H1 (cell line): ENCODE results near the gene CYGB. TPM values are rescaled to one million over a fixed set of nuclear protein-coding genes. Genes with fewer than 3 reads are reported as not detected.

Source experiments
- ATF2 ChIP-seq: IDR thresholded peaks from 2 replicates; pipeline ENCODE4 v1.6.1; 2012; ENCODE audit warnings: low read length, inconsistent platforms
- BCL11A ChIP-seq, 2 experiments: IDR thresholded peaks; one replicate each; pipeline ENCODE4 v1.6.1; 2011; ENCODE audit warnings: low read depth in 2 of 2, low read length in 2 of 2, mild to moderate bottlenecking in 2 of 2
- BRCA1 ChIP-seq: IDR thresholded peaks from 2 replicates; pipeline ENCODE4 v1.6.1; 2012; ENCODE audit warnings: low read depth, low read length, improper control_type of control experiment
- CEBPB ChIP-seq: IDR thresholded peaks from 2 replicates; pipeline ENCODE4 v1.6.1; 2012; ENCODE audit warnings: low read depth, low read length
- CHD1 ChIP-seq: IDR thresholded peaks from 2 replicates; pipeline ENCODE4 v1.6.1; 2012; ENCODE audit warnings: low read depth, low read length, improper control_type of control experiment
- KDM5A ChIP-seq: fragments of 200-600 bp; IDR thresholded peaks from 2 replicates; pipeline ENCODE4 v1.7.1; 2012; ENCODE audit warnings: mild to moderate bottlenecking, low read length, inconsistent platforms, mixed read lengths
- POLR2AphosphoS5 ChIP-seq: IDR thresholded peaks from 2 replicates; pipeline ENCODE4 v1.6.1; 2011; ENCODE audit warnings: low read depth, low read length
- RNF2 ChIP-seq: fragments of 200-900, 300-1000 bp; sonication (generic); IDR thresholded peaks from 2 replicates; pipeline ENCODE4 v1.7.1; 2016; ENCODE audit warnings: borderline replicate concordance, low read depth, mild to moderate bottlenecking, antibody characterized with exemption, low read length; ENCODE audit not compliant: poor library complexity, severe bottlenecking; ENCODE audit errors: missing control alignments
- SIRT6 ChIP-seq: IDR thresholded peaks from one replicate; pipeline ENCODE4 v1.7.1; 2012; ENCODE audit warnings: low read length, inconsistent platforms
- TCF12 ChIP-seq: IDR thresholded peaks from 2 replicates; pipeline ENCODE4 v1.6.1; 2011; ENCODE audit warnings: low read depth, mild to moderate bottlenecking, low read length
- polyA plus RNA-seq, 7 experiments: library from polyadenylated mRNA; depleted of rRNA in 3 of 7; stranded (reverse) in 5 of 7; unstranded in 2 of 7; fragments of >200 nt in 5 of 7; fragments of 200-250 nt in 2 of 7; gene quantifications; 1 replicate in 5 of 7; 2 replicates in 1 of 7; 4 replicates in 1 of 7; pipeline versions ENCODE4 v1.2.1 to v1.2.3, GENCODE V29; 2011 to 2013; ENCODE audit warnings: missing spikeins in 2 of 7, mixed read lengths in 2 of 7
- total RNA-seq: library from RNA; stranded (reverse); fragmentation: NEBNext Ultra II Directional; extraction: Animal tissue kit (Norgen Biotek cat#: 25700); gene quantifications from 2 replicates; pipeline ENCODE4 v1.2.1, GENCODE V29; 2021

Gene CYGB
- total and polyA plus RNA-seq, 2 of the 8 experiments (the other 6 are each of a cell fraction or from before 2014, with no cell fraction given), result 2.7 to 3.7 TPM

GRCh38 chr17:76528528-76529223 lies 8.8 kb downstream of the CYGB start (continued):
- TF ChIP-seq BCL11A (IDR thresholded peaks at IDR 0.05; ENCODE audit: low read depth in 2 of 2, low read length in 2 of 2), result no peak
- TF ChIP-seq SIRT6, result no peak
- no peak for TF ChIP-seq KDM5A
- no peak for TF ChIP-seq BRCA1
- no peak for TF ChIP-seq TCF12
- no peak for TF ChIP-seq POLR2AphosphoS5
- TF ChIP-seq ATF2, result no peak
- no peak for TF ChIP-seq CEBPB
- no peak for TF ChIP-seq CHD1
- no peak for TF ChIP-seq RNF2
- TF ChIP-seq, all 59 proteins: peak for 0
